Stimulated activated CD4-positive, alpha-beta T cell treated with anti-CD3 and anti-CD28 coated beads, Interleukin-1b, Interleukin-23, amount 100 ng/mL, for 4 hours (primary cell): ENCODE measurements around the gene ICOSLG.
"Not testable (repeated sequence)": the region's sequence is repeated elsewhere in the genome, so short reads cannot be mapped to it uniquely, and the experiment has no call there.

Experiments
- DNase-seq, 2 donors: peaks; one replicate each; pipeline ENCODE4 v3.0.0-alpha.2; 2020; ENCODE audit warnings: low read depth in 2 of 2

The ICOSLG gene

DNA sequence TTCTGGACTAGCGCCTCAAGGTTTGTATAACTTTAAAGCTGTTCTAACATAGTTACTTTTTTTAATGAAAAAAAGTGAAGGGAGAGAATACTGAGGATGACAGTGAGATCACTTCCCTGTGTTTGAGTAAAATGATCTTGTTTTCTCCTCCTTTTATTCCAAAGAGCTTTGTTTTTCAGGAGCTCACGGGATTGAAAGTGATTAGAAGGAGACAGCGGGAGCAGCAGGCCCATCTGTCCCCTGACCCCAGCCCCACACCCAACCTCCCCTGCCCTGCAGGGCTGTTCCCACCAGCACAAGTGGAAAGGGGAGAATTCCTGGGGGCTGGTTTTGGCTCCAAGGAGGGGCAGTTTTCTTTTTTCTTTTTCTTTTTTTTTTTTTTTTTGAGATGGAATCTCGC, 23.0 kb upstream of the ICOSLG start:
- no peak for DNase-seq

DNA sequence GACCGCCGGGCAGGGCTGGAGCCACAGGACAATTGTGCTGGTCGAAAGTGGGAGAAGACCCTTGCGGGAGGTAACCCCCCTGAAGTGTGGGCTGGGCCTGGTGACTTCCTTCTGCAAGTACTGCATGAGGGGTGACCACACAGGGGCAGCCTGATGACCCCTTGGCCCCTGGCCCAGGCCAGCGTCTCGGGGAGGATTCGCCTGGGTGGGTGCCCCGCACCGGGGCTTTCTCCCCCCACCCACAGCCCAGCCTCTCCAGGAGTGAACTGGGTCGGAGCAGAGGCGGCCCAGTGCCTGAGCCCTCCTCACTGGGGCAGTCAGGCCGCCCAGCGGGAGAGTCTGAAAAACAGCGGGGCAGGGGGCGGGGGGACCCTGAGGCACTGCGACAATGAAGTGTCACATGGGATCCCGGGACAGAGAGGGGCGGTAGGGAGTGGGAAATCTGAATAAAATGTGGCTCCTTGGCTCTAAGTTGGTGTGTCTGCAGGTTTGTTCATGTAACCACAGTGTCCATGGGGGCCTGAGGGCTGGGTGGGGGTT, 22.5 kb upstream of the ICOSLG start:
- DNase-seq = no peak

- no peak for DNase-seq
Measured at GRCh38 chr21:44262338-44263056, 21.8 kb upstream of the ICOSLG start.

DNA sequence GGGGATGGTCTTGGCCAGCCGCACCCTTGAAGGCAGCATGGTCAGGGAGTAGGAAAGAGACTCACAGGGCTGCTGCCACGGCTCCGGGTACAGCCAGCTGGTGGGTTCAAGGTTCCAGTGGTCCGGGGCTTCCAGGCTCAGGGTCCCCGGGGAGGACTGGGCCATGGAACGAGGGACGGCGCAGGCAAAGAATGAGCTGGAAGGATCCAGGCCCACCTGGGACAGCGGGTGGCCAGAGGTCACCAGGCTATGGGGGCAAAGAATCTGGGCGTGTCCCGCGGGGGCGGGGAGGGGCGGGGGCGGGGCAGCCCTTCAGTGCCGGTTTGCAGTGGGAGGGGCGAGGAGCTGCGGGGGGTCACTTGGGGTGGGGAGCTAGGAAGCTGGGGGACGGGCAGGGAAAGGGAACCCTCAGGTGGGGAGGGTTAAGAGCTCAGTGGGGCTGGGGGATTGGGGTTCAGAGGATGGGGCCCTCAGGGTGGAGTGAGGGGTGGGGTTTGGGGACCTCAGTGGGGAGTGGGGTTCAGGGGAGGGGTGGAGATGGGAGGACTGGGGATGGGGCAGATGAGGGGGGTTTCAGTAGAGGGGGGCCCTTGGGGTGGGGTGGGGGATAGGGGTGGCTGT, 21.0 kb upstream of the ICOSLG start, which contains the start of gene DNMT3L:
TSS of gene DNMT3L (minus strand) at position 223 of the 621 bp plus-strand sequence. CDS start 638 bp downstream, outside the sequence.
- no peak for DNase-seq

DNA sequence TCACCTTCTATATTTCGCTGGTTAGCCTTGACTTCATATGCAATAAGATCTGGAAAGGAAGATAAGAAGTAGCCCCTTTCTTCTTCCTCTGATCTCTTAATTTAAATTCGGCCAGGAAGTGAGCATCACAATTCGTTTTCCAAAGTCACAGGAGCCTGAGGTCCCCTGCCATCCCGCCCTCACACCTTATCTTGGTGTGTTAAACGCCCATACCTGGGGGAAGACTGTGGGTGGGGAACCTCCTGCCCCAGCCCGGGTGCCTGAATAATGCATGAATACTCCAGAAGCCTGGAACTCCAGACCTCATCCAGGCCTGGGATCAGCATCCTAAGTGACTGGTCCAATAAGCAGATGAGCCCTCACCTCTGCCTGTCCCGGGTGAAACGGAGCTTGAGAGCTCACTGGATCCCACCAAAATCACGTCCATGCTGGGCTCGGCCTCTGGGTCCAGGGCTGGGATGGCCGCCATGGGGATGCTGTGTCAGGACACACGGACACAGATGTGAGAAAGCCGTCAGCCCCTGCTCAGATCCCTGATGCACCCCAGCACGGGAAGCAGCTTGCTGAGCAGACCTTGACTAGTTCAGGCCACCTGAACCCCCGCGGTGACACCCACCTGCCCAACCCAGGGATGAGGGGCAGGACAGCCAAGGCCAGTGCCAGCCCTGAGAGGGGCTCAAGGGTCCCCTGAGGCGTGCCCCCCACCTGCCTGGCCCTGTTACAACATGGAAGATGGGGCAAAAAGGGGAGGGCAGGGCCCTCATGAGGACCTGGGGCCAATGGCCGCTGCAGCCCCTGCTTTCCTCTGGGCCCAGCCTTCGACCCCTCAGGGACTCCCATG, 20.3 kb upstream of the ICOSLG start:
- no peak for DNase-seq

DNA sequence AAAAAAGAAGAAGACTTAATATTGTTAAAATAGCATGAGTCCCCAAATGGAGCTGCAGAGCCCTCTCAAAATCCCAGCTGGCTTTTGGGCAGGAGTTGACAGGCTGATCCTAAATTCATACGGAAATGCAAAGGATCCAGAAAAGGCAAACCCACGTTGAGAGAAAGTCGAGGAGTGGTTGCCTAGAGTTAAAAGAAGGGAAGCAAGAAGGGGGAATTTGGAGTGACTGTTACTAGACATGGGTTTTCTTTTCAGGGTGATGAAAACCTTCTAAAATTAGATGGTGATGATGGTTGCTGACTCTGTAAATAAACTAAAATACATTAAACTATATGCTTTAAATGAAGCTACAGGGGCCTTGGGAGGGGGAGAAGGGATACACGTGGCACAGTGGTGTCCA, 19.3 kb upstream of the ICOSLG start:
- DNase-seq = no peak

DNA sequence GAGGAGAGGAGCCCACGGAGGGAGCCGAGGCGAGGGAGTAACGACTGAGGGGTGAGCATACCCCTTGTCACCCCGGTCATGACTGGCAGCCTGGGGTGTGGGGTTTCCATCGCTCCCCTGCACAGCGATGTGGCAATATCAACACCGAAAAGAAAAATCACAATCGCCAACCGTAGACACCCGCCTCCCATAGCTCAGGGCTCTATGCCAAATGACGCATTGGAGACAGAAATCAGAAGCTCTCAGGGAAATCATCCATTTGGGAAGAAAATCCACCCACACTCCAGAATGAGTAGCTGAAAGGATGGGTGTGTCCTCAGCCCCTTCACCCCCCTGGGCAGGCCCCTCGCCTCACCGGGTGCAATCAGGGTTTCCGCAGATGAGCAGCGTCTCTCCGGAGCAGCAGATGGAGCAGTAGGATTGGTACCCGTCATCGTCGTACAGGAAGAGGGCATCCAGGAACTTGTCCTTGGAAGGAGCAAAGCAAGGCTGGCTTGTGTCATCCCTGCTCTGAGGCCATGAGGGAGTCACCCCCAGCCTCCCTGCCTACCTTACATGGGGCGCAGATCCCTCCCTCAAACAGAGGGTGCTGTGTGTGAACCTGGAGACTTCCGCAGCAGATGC, 18.5 kb upstream of the ICOSLG start:
- DNase-seq = no peak

- no peak for DNase-seq
Measured at GRCh38 chr21:44258056-44258725, 17.4 kb upstream of the ICOSLG start.

- no peak for DNase-seq
Measured at GRCh38 chr21:44255511-44255981, 14.8 kb upstream of the ICOSLG start.

- no peak for DNase-seq
Measured at GRCh38 chr21:44253832-44254710, 13.3 kb upstream of the ICOSLG start.

DNA sequence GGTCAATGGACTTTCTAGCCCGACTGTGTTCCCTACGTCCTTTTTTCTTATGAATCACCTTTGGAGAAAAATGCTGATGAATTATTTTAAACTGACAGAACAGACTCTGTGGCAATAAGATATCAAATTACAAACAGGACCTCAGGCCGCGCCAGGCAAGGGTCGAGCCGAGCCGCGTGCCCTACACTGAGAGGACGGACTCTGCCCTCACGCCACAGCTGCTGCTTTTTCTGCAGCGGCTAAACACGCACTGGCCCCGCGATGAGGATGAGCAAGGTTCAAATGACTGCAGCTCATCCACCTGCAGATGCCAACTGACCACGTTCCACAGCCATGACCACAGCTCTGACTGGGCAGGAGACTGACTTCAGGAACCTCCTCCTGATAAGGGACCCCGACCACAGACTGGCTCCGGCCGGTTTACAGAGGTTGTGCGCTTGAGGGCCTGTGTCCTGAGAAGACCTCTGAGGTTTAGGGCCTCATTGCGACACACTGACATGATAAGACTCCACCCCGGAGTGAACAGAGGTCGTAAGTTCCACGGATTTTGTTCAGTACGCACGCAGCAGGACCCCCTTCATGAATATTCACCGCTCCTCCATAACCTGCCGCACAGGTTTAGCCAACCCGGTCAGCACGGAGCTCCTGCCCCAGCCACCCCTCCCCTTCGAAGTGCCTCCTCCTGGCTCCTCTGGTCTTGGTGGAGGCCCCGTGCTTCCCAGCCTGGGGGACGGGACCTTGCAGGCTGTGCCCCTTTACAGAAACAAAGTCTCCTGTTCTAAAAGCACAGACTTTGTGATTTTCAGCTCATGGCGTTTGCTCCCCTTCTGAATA, 8.7 kb upstream of the ICOSLG start:
- not testable (repeated sequence) for DNase-seq

DNA sequence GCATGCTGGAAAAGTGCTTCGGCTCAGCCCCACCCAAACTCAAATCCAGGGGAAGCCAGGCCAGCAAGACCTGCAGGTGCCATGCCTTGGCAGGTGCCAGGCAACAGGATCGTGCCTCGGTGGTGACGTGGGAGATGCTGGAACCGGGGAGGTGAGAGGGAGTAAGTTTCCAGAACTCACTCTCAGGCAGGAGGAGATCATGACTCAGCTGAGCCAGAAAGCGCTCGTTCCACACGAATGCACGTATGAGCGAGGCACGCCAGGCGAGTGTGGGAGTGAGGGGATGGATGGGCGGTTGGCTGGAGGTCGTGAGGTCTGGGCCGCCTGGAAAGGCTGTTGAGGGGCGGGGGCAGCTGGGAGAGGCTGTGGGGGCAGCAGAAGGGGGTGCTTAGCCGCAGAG, 7.2 kb upstream of the ICOSLG start:
- not testable (repeated sequence) for DNase-seq

DNA sequence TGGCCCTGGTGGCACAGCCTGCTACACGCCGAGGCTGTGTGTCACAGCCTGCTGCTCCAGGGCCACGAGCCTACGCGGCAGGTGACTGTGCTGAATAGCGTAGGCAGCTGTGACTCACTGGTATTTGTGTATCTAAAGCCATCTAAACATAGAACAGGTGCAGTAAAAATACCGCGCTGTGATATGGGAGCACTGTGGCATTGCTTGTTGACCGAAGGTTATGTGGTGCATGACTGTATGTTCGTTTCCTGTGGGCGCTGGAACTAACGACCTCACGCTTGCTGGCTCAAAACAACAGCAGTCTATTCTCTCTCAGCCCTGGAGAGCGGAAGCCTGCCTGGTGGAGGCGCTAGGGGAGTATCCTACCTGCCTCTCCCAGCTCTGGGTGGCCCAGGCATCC, 3.2 kb upstream of the ICOSLG start:
- DNase-seq = not testable (repeated sequence)

GRCh38 chr21:44241281-44241680, 538 bp upstream of the ICOSLG start:
- not testable (repeated sequence) for DNase-seq

DNA sequence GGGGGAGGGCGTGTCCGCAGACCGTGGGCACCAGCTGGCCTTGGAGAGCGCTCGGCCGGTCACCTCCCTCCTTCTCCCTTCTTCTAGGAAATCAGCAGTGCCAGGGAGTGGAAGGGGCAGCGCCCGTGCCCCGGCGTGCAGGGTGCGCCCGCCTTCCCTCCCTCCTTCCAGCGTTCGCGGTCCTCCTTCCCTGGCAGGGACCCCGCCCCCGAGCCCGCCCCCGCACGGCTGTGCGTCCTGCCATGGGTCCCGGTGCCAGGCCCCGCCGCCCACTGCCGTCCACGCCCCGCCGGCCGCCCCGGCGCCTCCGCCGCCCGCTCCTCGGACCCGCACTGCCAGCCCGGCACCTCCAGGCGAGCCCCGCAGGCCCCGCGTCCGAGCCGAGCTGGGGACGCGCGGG, 390 bp downstream of the ICOSLG start:
- DNase-seq = not testable (repeated sequence)

GRCh38 chr21:44229561-44229960, 11.2 kb downstream of the ICOSLG start:
- DNase-seq = not testable (repeated sequence)

GRCh38 chr21:44228109-44228508, 12.6 kb downstream of the ICOSLG start:
- not testable (repeated sequence) for DNase-seq

GRCh38 chr21:44227614-44228013, 13.1 kb downstream of the ICOSLG start:
- not testable (repeated sequence) for DNase-seq

- not testable (repeated sequence) for DNase-seq
Measured at GRCh38 chr21:44225605-44226004, 15.1 kb downstream of the ICOSLG start.
